Left ventricle myocardium inferior (tissue), 1 donor: ENCODE results near the gene SLC6A9. TPM values are rescaled to one million over a fixed set of nuclear protein-coding genes. Genes with fewer than 3 reads are reported as not detected.

Experiments used
- DNase-seq: peaks from one replicate; pipeline ENCODE4 v3.0.0-alpha.2; 2020
- H3K27ac ChIP-seq: fragments of 200-600 bp; replicated peaks from 2 replicates; pipeline ENCODE4 v1.8.0; 2021
- H3K27me3 ChIP-seq: fragments of 200-600 bp; 2 replicates; pipeline ENCODE4 v1.8.0; 2021; ENCODE audit warnings: low read depth
- H3K36me3 ChIP-seq: fragments of 200-600 bp; 2 replicates; pipeline ENCODE4 v1.8.0; 2021
- H3K4me1 ChIP-seq: fragments of 200-600 bp; 2 replicates; pipeline ENCODE4 v1.8.0; 2021
- H3K4me3 ChIP-seq: fragments of 200-600 bp; 2 replicates; pipeline ENCODE4 v1.8.0; 2021; ENCODE audit warnings: mild to moderate bottlenecking, moderate library complexity
- H3K9me3 ChIP-seq: fragments of 200-600 bp; replicated peaks from 2 replicates; pipeline ENCODE4 v1.8.0; 2021
- CTCF ChIP-seq: fragments of 200-600 bp; IDR thresholded peaks from 2 replicates; pipeline ENCODE4 v1.8.0; 2021; ENCODE audit warnings: antibody characterized with exemption, mild to moderate bottlenecking, borderline replicate concordance
- intact Hi-C: fragments of 100-400 bp; cut with micrococcal nuclease; formaldehyde crosslinking; loops from one replicate; pipeline ENCODE4 v1.11.0; 2022
- total RNA-seq: library from RNA; stranded (reverse); fragmentation: NEBNext Ultra II Directional; extraction: Animal tissue kit (Norgen Biotek cat#: 25700); gene quantifications from one replicate; pipeline ENCODE4 v1.2.1, GENCODE V29; 2021
- donor health status: DM: no; HTN: yes; CAD: no; lungs with severe emphysema.

SLC6A9 gene
- total RNA-seq, 1 donor from 2014 or later = 1.2 TPM

GRCh38 chr1:44025816-44026215 lies 5.4 kb downstream of the SLC6A9 start:
- Histone ChIP-seq H3K4me1 (peaks cover 25% of the 10 kb centered on the region), H3K27ac (no peak overlapping the region), H3K27me3 (peaks cover 6% of the 10 kb centered on the region), H3K9me3 (no peaks in the 10 kb centered on the region), H3K36me3 (no peaks in the 10 kb centered on the region), H3K4me3 (no peak overlapping the region)
- TF ChIP-seq CTCF = no peak
- intact Hi-C loops = no loop called here
- DNase-seq = no peak

GRCh38 chr1:44024903-44025525 lies 6.2 kb downstream of the SLC6A9 start:
- no peak overlapping the region for H3K4me3 ChIP-seq
- no peak for DNase-seq
- peaks cover 6% of the 10 kb centered on the region for H3K27me3 ChIP-seq
- H3K4me1 ChIP-seq = peaks cover 17% of the 10 kb centered on the region
- no peaks in the 10 kb centered on the region for H3K9me3 ChIP-seq
- TF ChIP-seq CTCF = no peak
- no peak overlapping the region for H3K27ac ChIP-seq
- intact Hi-C loops = no loop called here
- no peaks in the 10 kb centered on the region for H3K36me3 ChIP-seq

- Histone ChIP-seq H3K9me3 (no peaks in the 10 kb centered on the region), H3K27me3 (peaks cover 6% of the 10 kb centered on the region), H3K36me3 (no peaks in the 10 kb centered on the region), H3K4me1 (peaks cover 11% of the 10 kb centered on the region), H3K4me3 (no peak overlapping the region), H3K27ac (no peak overlapping the region)
- intact Hi-C loops = no loop called here
- no peak for TF ChIP-seq CTCF
- no peak for DNase-seq
These were observed 7.0 kb downstream of the SLC6A9 start for GRCh38 chr1:44024031-44024902.

- intact Hi-C loops = no loop called here
- Histone ChIP-seq H3K4me1 (peaks cover 7% of the 10 kb centered on the region), H3K27ac (peak overlapping the region; percentile 46), H3K9me3 (no peaks in the 10 kb centered on the region), H3K27me3 (peaks cover 6% of the 10 kb centered on the region), H3K4me3 (no peak overlapping the region), H3K36me3 (no peaks in the 10 kb centered on the region)
- DNase-seq = peak; percentile 25
- peak; percentile 33 for TF ChIP-seq CTCF
These were observed 9.5 kb downstream of the SLC6A9 start for GRCh38 chr1:44021581-44022321.

GRCh38 chr1:44021156-44021555 lies 10.1 kb downstream of the SLC6A9 start:
- H3K36me3 ChIP-seq = no peaks in the 10 kb centered on the region
- H3K9me3 ChIP-seq = no peaks in the 10 kb centered on the region
- H3K4me1 ChIP-seq = peaks cover 7% of the 10 kb centered on the region
- TF ChIP-seq CTCF = no peak
- H3K27me3 ChIP-seq = peaks cover 6% of the 10 kb centered on the region
- H3K4me3 ChIP-seq = no peak overlapping the region
- no peak overlapping the region for H3K27ac ChIP-seq
- intact Hi-C loops = no loop called here
- no peak for DNase-seq
